NCI-H446 (cell line): ENCODE data around the gene BMAL1.
"Not testable (repeated sequence)": the region's sequence is repeated elsewhere in the genome, so short reads cannot be mapped to it uniquely, and the experiment has no call there.

Experiments used
- DNase-seq, 2 experiments: peaks; one replicate each; lab custom pipeline; 2025; lab: John Stamatoyannopoulos, UW

BMAL1 gene

DNA sequence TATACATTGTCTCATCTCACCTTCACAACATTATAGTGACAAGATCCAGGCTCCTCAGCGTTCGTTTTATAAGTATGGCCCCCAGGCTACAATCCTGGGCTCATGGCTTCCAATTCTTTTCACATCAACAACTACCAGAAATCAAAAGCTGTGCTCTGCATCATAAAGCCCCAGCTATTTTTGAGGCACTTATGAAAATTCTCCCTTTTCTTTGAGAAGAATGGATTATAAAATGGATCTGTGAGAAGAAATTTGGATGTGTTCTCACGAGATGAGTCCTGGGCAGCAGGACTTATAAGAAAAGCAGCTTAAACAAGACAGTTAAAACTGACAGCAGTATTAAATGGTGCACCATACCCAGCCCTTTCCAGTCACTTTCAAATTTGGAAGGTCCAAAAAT is 105.2 kb downstream of the BMAL1 start:
- no peak for DNase-seq

DNA sequence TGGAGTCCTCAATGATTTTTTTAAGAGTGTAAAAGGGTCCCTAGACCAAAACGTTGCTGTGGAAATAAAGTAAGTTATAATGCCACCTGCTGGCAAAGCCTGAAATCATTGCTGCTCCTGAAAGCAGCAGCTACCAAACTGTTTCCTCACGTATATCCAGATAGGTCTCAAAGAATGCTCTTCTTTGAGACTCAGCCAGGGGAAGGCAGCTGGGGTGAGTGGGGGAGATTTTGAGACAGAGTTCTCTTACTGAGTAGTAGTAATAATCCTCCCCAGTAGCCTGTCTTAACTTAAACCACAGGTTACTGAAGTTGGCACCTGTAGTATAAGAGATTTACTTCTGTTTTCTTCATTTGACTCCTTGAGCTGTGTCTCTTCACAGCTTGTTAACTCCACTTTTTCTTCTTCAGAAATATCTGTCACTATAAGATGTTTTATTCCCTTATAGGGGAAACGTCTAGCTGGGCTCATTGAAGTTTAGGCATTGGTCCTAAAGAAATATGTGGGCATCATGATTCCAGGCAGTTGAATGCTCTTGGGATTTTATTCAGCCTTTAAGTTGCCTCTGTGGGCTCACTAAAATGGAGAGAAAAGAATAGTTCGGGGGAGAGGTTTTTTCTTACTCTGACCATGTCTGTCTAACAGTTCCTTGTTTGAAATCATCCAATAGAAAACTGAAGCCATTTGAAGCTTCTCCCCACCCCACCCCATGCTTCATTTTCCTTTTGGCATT is 107.5 kb downstream of the BMAL1 start:
- DNase-seq, result peak; percentile 14 to 39

DNA sequence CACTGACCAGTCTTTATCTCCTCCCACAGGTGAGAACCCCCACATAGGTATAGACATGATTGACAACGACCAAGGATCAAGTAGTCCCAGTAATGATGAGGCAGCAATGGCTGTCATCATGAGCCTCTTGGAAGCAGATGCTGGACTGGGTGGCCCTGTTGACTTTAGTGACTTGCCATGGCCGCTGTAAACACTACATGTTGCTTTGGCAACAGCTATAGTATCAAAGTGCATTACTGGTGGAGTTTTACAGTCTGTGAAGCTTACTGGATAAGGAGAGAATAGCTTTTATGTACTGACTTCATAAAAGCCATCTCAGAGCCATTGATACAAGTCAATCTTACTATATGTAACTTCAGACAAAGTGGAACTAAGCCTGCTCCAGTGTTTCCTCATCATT is 109.0 kb downstream of the BMAL1 start:
- no peak for DNase-seq

DNA sequence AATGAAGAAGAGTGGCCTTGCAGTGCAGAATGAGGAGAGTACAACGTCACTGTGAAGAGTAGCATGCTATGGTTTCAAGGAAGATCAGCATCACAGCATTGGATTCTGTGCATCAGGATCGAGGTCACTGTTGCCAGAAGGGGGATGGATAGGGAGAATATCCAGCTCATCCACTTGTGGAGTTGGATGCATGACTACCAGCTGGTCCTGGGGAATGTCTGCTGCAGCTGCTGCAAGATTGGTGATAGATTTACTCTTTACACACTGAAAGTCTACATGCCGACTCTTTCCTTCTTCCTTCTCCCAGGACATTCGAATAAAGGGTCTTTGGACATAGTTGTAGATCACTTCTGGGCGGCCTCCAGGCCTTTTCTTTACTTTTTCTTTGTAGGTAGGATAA is 111.2 kb downstream of the BMAL1 start:
- DNase-seq, result no peak

DNA sequence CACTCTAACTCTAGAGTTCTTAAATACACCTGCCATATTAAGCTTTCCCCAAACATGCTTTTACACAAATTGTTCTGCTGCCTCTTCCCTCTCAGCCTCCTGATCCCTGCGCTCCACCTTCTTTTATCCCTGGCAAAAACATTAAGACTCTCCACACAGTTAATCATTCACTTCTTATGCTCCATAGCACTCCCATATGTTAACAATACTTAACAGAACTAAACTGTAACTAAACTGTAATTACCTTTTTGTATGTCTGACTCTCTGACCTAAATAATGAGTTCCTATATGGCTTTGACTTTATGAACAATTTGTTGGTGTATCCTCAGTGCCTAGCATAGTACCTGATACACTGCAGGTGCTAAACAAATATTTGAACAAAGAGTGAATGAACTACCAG is 113.6 kb downstream of the BMAL1 start:
- DNase-seq, result no peak

DNA sequence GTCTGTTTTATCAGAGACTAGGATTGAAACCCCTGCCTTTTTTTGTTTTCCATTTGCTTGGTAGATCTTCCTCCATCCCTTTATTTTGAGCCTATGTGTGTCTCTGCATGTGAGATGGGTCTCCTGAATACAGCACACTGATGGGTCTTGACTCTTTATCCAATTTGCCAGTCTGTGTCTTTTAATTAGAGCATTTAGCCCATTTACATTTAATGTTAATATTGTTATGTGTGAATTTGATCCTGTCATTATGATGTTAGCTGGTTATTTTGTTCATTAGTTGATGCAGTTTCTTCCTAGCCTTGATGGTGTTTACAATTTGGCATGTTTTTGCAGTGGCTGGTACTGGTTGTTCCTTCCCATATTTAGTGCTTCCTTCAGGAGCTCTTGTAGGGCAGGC is 120.7 kb downstream of the BMAL1 start:
- not testable (repeated sequence) for DNase-seq

DNA sequence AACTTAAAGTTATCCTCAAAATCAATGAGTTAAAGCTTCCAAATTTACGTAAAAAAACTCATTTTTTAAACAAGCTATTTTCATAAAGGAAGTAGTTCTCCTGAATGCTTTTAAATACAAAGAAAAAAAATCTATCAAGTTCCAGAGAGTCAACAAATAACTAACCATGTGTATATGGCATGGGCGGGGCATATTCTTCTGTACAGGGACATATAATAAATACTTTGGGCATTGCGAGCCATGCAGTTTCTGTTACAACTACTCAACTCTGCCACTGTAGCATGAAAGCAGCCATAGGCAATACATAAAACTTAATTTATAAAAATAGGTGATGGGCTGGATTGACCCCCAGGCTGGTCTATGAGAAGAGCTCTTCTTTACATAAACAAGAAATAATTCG is 127.6 kb downstream of the BMAL1 start:
- DNase-seq, result no peak

DNA sequence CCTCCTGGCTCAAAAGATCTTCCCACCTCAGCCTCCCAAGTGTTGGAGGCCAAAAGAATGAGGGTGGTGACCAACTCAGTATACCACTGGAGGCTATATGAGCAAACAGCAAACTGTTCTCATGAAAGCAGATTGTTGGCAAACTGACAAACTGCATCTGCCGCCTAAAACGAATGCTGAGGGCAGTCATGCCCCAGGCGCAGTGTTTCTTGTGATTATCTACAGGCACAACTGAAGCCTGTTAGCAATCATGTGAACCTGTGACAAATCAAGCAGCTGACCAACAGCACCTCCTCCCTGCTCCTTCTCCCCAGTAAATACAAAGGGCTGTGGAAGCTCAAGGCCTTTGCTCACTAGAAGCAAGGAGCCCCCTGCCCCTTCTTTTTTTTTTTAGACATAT is 137.6 kb downstream of the BMAL1 start:
- DNase-seq, result peak in 1 of 2 experiments; percentile 31

DNA sequence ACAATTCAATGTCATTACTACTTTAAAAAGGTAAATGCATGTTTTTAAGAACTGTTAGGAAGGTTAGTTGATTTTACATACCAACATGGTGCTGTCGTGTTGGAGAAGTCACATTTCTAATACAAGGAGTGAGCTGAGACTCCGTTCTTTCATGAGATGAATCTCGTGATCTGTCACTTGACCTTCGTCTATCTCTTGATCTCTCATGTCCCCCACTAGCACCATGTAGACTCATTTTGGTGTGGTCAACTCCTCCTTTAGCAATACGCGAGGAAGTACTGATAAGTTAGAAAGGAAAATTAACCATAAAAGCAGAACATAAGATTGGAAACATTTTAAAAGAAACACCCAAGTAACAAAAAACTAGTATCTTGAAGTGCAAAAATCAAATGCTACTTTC is 144.0 kb downstream of the BMAL1 start:
- DNase-seq, result no peak

DNA sequence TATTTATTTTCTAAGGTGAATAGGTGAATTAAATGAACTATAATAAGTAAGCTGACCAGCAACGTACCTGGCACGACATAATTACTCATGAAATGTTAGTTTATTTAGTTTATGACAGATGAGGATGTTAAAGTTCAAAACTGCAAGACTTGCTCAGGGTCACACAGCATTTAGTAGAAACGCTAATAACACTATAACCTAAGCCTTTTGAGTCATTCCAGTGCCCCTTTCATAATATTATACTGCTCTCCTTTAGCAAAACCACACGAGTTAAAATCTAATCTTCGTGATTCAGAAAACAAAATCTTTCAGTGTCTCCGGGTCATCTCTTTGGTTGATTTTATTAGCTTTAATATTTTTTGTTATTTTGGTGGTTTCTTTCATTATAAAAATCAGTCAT is 145.8 kb downstream of the BMAL1 start:
- no peak for DNase-seq

DNA sequence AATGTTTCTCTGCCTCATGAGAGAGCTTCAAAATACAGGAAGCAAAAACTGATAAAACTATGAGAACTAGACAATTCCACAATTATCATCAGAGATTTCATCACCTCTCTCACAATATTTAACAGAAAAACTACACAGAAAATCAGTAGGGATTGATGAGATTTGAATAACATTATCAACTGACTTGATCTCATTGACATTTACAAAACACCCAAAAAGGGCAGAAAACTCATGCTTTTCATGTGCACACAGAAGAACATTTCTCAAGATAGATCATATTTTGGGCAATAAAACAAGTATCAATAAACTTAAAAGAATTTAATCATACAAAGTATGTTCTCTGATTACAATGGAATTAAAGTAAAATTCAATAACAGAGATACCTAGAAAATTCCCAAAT is 149.8 kb downstream of the BMAL1 start:
- DNase-seq, result no peak

DNA sequence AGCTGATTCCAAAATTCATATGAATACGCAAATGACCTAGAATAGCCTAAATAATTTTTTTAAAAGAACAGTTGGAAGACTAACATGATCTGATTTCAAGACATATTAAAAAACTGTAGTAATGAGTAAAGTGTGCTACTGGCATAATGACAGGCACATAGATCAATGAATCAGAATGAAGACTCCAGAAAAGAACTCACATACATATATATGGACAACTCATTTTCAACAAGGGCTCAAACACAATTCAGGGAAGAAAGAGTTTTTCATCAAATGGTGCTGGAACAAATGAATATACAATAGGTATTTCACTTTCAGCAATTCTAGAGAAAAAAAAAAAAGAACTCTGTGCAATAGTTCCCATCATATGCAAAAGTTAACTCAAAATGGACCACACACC is 151.7 kb downstream of the BMAL1 start:
- no peak for DNase-seq

DNA sequence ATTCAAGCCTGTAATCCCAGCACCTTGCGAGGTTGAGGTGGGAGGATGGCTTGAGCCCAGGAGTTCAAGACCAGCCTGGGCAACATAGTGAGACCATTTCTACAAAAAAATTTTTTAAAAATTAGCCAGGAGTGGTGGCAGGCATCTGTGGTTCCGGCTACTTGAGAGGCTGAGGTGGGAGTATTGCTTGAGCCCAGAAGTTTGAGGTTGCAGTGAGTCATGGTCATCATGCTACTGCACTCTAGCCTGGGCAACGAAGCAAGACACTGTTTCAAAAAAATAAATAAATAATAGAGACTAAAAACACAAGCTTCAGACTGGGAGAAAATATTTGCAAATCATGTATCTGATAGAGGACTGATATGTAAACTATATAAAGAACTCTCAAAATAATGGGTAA is 152.2 kb downstream of the BMAL1 start:
- no peak for DNase-seq

DNA sequence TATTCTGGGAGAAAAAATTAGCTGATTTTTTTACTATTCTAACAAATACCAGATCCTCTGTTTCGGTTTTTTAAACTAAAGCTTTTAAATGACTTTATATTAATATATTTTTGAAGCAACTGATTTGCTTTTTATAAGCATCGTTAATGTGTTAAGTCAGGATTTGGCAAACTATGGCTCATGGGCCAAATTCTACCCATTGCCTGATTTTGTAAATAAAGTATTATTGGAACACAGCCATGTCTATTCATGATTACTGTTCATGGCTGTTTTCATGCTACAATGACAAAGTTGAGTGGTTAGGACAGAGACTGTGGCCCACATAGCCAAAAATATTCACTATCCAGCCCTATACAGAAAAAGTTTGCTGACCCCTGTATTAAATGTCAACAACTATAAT is 155.8 kb downstream of the BMAL1 start:
- DNase-seq, result no peak

DNA sequence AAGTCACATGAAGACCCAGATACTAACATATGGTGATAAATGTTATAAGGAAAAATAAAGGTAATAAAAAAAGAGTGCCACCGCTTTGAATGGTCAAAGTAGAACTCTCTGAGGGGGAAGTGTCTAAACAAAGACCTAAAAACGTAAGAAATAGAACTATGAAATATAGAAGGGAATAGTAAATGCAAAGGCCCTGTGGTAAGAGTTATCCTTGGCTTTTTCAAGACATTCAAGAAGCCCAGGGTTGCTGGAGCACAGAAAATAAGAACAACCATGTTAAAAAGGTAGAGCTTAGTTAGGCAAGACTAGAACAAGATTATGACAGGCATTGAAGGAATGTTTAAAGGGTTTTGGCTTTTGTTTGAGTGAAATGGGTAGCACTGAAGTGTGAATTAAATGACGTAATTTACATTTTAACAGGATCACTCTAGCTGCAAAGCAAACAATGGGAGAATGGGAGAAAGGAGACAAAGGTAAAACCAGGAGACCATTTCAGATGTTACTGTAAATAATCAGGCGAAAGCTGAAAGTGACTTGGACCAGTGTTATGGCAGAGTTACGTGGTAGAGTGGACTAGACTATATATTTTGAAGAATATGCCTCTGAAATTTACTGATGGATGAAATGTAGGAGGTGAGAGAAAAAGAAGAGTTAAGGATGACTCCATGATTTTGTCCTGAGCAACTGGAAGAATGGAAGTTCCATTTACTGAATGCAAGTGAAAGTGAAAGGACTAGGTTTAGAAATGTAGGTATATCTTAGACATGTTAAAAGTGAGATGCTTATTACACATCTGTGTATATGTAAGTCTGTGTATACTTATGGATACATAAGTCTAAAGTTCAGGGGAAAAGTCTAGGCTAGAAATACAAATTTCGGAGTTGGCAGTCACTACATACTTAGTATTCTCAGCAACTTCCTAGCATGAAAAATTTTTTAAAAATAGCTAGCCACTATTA is 156.9 kb downstream of the BMAL1 start:
- no peak for DNase-seq

DNA sequence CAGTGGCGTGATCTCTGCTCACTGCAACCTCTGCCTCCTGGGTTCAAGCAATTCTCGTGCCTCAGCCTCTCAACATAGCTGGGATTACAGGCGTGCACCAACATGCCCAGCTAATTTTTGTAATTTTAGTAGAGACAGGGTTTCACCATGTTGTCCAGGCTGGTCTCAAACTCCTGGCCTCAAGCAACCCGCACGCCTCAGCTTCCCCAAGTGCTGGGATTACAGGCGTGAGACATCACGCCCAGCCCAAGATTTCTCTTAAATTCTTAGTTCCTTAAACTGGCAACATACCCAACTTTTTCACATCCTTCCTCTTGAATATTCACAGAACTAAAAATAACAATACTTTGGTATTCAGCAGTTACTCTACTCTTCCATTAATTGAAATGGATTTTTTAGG is 159.2 kb downstream of the BMAL1 start:
- not testable (repeated sequence) for DNase-seq
